Peyer's patch (tissue), 4 donors: ENCODE data around the gene PRM1. TPM values are rescaled to one million over a fixed set of nuclear protein-coding genes. Genes with fewer than 3 reads are reported as not detected.

Experiments used
- DNase-seq, 3 donors: peaks; one replicate each; pipeline ENCODE4 v3.0.0-alpha.2; 2017 to 2019
- H3K27ac ChIP-seq, 4 donors: fragments of 200-600 bp; sonication (generic); one replicate each; pipeline ENCODE4 v1.5.1; 2016 to 2019
- H3K27me3 ChIP-seq, 2 donors: fragments of 200-600 bp; sonication (generic); one replicate each; pipeline ENCODE4 v1.5.1; 2019
- H3K36me3 ChIP-seq, 3 donors: fragments of 200-600 bp; sonication (generic); one replicate each; pipeline ENCODE4 v1.5.1; 2016 to 2019
- H3K4me1 ChIP-seq, 4 donors: fragments of 200-600 bp; sonication (generic); one replicate each; pipeline ENCODE4 v1.5.1; 2016 to 2019
- H3K4me3 ChIP-seq, 4 donors: fragments of 200-600 bp; sonication (generic); 1 replicate in 3 of 4; 2 replicates in 1 of 4; pipeline ENCODE4 v1.5.1; 2016 to 2019; ENCODE audit warnings: mild to moderate bottlenecking in 1 of 4
- H3K9me3 ChIP-seq, 4 donors: fragments of 200-600 bp; sonication (generic); one replicate each; pipeline ENCODE4 v1.5.1; 2016 to 2019; ENCODE audit warnings: mild to moderate bottlenecking in 1 of 4
- POLR2A ChIP-seq, 2 donors: fragments of 450-650 bp; IDR thresholded peaks; one replicate each; pipeline ENCODE4 v1.5.1; 2017; ENCODE audit warnings: antibody characterized with exemption in 2 of 2, mild to moderate bottlenecking in 2 of 2, moderate library complexity in 2 of 2
- total RNA-seq, 4 donors: library from RNA; depleted of rRNA; stranded (reverse); fragments of >200 nt; gene quantifications; one replicate each; pipeline ENCODE4 v1.1.0, GENCODE V29; 2016
- TF ChIP-seq, protein P1 (sequence below), 6 experiments: fragments of 450-650 bp in 4 of 6; fragments of 200-600 bp in 2 of 6; sonication (generic) in 1 of 6; IDR thresholded peaks; one replicate each; pipeline ENCODE4 v1.5.1; 2017 to 2019; ENCODE audit warnings: antibody characterized with exemption in 6 of 6, mild to moderate bottlenecking in 3 of 6, moderate library complexity in 1 of 6

The PRM1 gene
- total RNA-seq, 4 donors from 2014 or later: not detected

DNA sequence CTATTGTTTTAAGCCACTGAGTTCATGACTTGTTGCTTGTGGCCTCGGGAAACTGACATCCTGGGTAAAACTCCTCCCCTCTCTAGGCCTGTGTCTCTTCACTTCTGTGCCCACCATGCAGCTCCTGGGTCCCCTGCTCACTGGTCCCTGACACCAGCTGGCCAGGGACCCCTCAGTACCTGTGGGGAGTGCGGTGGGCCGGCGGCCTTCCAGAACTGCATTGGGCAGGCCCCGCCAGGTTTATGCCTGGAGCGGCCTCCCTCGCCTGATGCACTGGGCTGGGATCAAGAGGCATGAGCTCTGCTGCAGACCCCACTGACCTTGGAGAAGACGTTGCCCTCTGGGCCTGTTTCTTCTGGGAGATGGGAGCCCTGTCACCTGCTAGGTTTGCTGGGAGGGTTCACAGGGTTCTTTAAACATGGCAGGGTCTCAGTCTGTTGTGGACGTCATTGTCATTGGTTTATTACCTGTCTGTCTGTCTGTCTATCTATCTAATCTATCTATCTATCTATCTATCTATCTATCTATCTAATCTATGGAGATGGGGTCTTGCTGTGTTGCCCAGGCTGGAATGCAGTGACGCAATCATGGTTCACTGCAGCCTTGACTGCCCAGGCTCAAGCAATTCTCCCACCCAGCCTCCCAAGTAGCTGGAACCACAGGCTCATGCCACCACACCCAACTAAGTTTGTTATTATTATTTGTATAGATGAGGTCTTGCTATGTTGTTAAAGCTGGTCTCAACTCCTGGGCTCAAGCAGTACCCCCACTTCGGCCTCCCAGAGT lies 42.6 kb upstream of the PRM1 start:
- TF ChIP-seq, protein P1, sequence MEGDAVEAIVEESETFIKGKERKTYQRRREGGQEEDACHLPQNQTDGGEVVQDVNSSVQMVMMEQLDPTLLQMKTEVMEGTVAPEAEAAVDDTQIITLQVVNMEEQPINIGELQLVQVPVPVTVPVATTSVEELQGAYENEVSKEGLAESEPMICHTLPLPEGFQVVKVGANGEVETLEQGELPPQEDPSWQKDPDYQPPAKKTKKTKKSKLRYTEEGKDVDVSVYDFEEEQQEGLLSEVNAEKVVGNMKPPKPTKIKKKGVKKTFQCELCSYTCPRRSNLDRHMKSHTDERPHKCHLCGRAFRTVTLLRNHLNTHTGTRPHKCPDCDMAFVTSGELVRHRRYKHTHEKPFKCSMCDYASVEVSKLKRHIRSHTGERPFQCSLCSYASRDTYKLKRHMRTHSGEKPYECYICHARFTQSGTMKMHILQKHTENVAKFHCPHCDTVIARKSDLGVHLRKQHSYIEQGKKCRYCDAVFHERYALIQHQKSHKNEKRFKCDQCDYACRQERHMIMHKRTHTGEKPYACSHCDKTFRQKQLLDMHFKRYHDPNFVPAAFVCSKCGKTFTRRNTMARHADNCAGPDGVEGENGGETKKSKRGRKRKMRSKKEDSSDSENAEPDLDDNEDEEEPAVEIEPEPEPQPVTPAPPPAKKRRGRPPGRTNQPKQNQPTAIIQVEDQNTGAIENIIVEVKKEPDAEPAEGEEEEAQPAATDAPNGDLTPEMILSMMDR (IDR thresholded peaks at IDR 0.05): no peak
- TF ChIP-seq POLR2A (IDR thresholded peaks at IDR 0.05): no peak
- Histone ChIP-seq H3K4me3 (no peak overlapping the region), H3K36me3 (no peaks in the 10 kb centered on the region), H3K9me3 (no peaks in the 10 kb centered on the region), H3K4me1 (peaks cover 0 to 30% (median 17%) of the 10 kb centered on the region in 4 donors), H3K27me3 (no peaks in the 10 kb centered on the region), H3K27ac (no peak overlapping the region)
- DNase-seq: no peak

DNA sequence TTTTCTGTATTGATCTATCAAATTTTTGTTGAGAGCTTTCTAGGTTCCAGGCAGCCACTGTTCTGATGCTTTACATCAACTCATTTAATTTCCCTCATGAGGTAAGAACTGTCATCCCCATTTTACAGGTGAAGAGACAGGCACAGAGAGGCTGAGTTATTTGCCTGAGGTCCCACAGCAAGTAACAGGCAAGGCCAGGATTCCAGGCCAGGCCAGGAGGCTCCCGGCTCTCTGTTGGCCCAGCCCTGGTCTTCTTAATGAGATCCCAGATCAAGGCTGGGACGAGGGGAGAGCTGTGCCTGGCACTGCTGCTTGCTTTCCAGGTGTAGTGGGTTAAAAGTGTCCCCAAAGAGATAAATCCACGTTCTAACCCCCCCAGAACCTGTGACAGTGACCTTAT lies 41.7 kb upstream of the PRM1 start:
- Histone ChIP-seq H3K9me3 (no peaks in the 10 kb centered on the region), H3K4me1 (peaks cover 0 to 24% (median 9%) of the 10 kb centered on the region in 4 donors), H3K27ac (no peak overlapping the region), H3K4me3 (no peak overlapping the region), H3K27me3 (no peaks in the 10 kb centered on the region), H3K36me3 (no peaks in the 10 kb centered on the region)
- TF ChIP-seq, protein P1 (IDR thresholded peaks at IDR 0.05): no peak
- TF ChIP-seq POLR2A (IDR thresholded peaks at IDR 0.05): no peak
- DNase-seq: no peak

DNA sequence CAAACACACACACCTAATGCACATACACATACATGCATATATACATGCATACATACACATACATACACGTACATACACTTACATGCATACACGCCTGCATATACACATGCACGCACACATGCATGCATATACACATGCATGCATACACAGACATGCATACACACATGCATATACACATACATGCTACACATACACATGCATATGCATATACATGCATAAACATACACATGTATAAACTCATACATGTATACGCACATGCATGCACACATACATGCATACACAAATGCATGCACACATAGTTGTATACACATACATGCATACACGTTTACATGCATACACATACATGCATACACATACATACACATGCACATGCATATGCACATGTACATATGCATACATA lies 40.5 kb upstream of the PRM1 start:
- H3K9me3 ChIP-seq: no peaks in the 10 kb centered on the region

DNA sequence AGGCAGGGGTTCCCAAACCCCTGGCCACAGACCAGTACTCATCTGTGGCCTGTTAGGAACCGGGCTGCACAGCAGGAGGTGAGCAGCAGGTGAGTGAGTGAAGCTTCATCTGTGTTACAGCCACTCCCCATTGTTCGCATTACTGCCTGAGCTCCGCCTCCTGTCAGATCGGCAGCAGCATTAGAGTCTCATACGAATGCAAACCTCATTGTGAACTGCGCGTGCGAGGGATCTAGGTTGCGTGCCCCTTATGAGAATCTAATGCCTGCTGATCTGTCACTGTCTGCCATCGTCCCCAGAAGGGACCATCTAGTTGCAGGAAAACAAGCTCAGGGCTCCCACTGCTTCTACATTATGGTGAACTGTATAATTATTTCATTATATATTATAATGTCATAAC lies 39.0 kb upstream of the PRM1 start:
- H3K27ac ChIP-seq: no peak overlapping the region
- no peaks in the 10 kb centered on the region for H3K27me3 ChIP-seq
- no peaks in the 10 kb centered on the region for H3K36me3 ChIP-seq
- H3K4me1 ChIP-seq: peaks cover 0 to 7% (median 1%) of the 10 kb centered on the region in 4 donors
- H3K9me3 ChIP-seq: no peaks in the 10 kb centered on the region
- H3K4me3 ChIP-seq: no peak overlapping the region
- no peak for TF ChIP-seq POLR2A (IDR thresholded peaks at IDR 0.05)
- TF ChIP-seq, protein P1 (IDR thresholded peaks at IDR 0.05): no peak
- DNase-seq: no peak

More for the DNA sequence above, 40.5 kb upstream of the PRM1 start:
- Histone ChIP-seq H3K27ac (no peak overlapping the region), H3K4me3 (no peak overlapping the region), H3K27me3 (no peaks in the 10 kb centered on the region), H3K36me3 (no peaks in the 10 kb centered on the region), H3K4me1 (peaks cover 0 to 17% (median 5%) of the 10 kb centered on the region in 4 donors)
- DNase-seq: no peak
- TF ChIP-seq, protein P1 (IDR thresholded peaks at IDR 0.05): no peak
- no peak for TF ChIP-seq POLR2A (IDR thresholded peaks at IDR 0.05)

DNA sequence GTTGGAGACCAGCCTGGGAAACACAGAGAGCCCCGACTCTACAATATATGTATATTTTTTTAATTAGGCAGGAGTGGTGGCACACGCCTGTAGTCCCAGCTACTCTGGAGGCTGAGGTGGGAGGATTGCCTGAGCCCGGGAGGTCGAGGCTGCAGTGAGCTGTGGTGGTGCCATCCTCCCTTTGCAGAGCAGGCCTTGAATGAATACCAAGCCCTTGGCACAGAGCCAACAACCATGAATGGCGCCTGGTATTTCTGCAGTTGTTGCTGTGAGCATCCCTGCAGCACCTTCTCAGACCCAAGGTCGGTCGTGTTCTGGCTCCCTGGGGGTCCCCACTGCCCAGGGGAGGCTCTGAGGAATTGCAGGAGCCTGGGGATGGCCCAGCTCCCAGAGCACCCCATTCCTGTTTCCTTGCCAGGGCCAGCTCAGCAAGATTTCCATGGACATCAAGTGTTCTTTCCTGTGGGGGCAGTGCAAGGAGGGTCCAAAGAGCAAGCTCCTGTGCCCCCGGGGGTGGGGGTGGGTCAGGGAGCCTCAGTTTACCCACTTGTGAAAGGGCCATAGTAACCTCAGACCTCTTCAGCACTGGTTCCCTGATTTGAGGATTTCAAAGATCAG lies 38.5 kb upstream of the PRM1 start:
- peaks cover 0 to 2% (median 0%) of the 10 kb centered on the region in 4 donors for H3K4me1 ChIP-seq
- no peaks in the 10 kb centered on the region for H3K9me3 ChIP-seq
- H3K27me3 ChIP-seq: no peaks in the 10 kb centered on the region
- H3K4me3 ChIP-seq: no peak overlapping the region
- TF ChIP-seq POLR2A (IDR thresholded peaks at IDR 0.05): no peak
- TF ChIP-seq, protein P1 (IDR thresholded peaks at IDR 0.05): no peak
- H3K27ac ChIP-seq: no peak overlapping the region
- no peaks in the 10 kb centered on the region for H3K36me3 ChIP-seq
- no peak for DNase-seq
